Immature natural killer cell (primary cell): ENCODE measurements around the gene GUCA1A. TPM values are rescaled to one million over a fixed set of nuclear protein-coding genes. Genes with fewer than 3 reads are reported as not detected.

Source experiments
- polyA plus RNA-seq, 3 donors: library from polyadenylated mRNA; unstranded; fragments of 300-500 nt; fragmentation: Illumina TruSeq; gene quantifications; one replicate each; pipeline ENCODE4 v1.2.3, GENCODE V29; 2021

The GUCA1A gene
- polyA plus RNA-seq, 3 donors from 2014 or later, result not detected

Other genes starting within 250 kb of the GUCA1A start
- 1,000 to 10,000 TPM in 2 of 3 donors, 100 to 1,000 TPM in 1; 782 to 1,087 (median 1,041) TPM for gene CCND3, start 231.6 kb upstream of the GUCA1A start, polyA plus RNA-seq
- gene TAF8, start 122.8 kb upstream of the GUCA1A start, polyA plus RNA-seq, result 10 to 100 TPM in 2 of 3 donors, 1 to 10 TPM in 1; 8.5 to 23.0 (median 14.6) TPM
- under 1 TPM in 2 of 3 donors, not detected in 1; 0.06 to 0.10 TPM for gene C6orf132, start 30.7 kb upstream of the GUCA1A start, polyA plus RNA-seq
- under 1 TPM in 2 of 3 donors, not detected in 1; 0.24 to 0.96 TPM for gene GUCA1B, start 21.6 kb downstream of the GUCA1A start, polyA plus RNA-seq
- gene MRPS10, start 44.5 kb downstream of the GUCA1A start, polyA plus RNA-seq, result 10 to 100 TPM; 44.7 to 52.5 (median 46.7) TPM